GM08714 (cell line): Measurements from ENCODE around the gene CACNB4.

Source experiments
- H3K4me3 ChIP-seq: fragments of 200-500 bp; sonication (Bioruptor generic); 2 replicates; pipeline ENCODE4 v1.5.1; 2014; ENCODE audit warnings: mild to moderate bottlenecking, low read length, inconsistent platforms
- ZNF274 ChIP-seq: IDR thresholded peaks from 2 replicates; pipeline ENCODE4 v1.6.1; 2012; ENCODE audit warnings: mild to moderate bottlenecking, low read depth, low read length

The CACNB4 gene

GRCh38 chr2:152072011-152072410 lies 26.8 kb downstream of the CACNB4 start:
- H3K4me3 ChIP-seq: no peak overlapping the region
- TF ChIP-seq ZNF274: no peak

- H3K4me3 ChIP-seq: no peak overlapping the region
- no peak for TF ChIP-seq ZNF274
Observed at GRCh38 chr2:152071518-152071917, 27.3 kb downstream of the CACNB4 start.

DNA sequence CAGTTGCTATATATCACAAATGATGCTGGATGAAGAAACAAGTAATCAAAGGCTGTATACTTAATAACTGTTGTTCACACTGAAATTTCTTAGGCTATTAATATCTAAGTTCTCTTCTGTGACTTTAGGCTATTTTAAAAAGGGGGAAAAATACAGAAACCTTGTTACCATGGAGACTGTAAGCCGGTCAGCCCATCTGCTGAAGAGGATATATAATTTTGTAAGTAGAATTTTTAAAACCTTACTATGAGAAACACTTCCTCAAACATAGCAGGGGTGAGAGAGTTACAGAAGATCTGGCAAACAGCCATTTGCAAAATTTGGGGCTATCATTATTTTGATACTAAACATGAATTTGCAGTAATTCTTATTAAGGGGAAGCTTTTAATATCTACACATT lies 27.8 kb downstream of the CACNB4 start:
- no peak for TF ChIP-seq ZNF274
- no peak overlapping the region; the same call in 1 of the 2 replicates for H3K4me3 ChIP-seq

DNA sequence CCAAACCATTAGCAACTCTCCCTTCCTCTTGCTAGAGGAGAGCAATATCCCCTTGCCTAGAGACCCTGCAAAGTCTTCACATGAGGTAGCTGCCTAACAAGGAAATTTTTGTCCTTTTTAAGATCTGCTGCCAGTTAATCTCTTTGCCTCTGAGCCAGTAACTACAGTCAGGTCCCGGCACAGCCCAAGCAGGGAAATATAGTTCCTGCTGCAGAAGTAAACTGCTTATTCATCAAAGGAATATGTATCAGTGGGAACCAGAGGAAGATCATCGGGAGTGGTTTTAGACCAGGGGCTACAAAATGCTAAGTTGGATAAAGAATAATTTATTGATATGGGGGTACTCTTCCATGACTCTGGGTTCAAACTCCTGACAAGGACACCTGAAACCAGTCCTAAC lies 30.6 kb downstream of the CACNB4 start:
- no peak for TF ChIP-seq ZNF274
- H3K4me3 ChIP-seq: no peak overlapping the region

DNA sequence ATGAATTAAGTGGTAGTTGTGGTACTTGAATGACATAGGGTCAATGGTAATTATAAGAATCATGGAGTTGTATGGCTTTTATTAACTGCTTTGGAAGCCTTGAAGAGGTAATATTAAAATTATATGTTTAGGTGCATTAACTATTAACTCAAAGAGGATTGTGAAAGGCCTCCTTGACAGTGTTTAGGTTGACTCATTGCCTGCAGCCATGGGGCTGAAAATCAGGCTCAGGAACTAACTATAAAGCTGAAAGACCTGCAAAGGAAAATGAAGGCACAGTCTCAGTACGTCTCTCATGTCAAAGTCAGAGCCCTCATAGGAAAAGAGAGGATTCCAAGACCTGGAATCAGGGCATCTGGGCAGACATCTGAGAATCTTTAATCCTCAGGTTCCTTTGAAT lies 31.0 kb downstream of the CACNB4 start:
- no peak overlapping the region for H3K4me3 ChIP-seq
- no peak for TF ChIP-seq ZNF274

DNA sequence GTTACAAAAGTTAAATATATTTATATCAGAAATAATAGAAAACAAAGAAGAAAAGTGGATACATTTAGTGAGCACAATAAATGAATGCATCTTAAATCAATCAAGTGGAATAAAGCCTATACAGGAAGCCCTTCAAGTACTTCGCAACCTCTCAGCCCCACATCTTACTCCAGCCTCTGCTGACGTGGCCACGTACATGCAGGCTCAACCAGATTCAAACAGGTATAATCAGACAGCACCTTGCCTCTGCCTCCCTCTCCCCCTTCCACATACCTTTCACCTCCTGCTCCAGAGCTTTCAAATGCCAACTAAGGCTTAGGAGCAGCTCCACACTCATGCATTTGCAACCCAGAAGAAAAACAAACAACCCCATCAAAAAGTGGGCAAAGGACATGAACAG lies 32.9 kb downstream of the CACNB4 start:
- no peak overlapping the region; the same call in 1 of the 2 replicates for H3K4me3 ChIP-seq
- no peak for TF ChIP-seq ZNF274

DNA sequence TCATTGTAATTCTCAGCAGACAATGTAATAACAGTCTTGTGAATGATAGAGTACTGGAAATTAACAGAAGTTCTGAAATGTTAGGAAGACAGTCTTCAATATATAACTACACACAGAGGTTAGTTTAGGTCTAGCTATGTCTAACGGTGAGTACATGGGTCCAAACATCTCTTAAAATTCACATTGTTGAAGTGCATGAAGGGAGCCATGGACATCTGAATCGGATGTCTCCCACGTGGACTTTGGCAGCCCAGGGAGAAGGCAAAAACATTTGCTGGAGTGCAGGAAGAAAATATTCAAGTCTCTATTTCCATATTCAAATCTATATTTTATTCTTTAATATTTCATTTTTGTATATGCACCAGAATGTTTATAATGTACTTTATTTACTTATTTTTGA lies 34.8 kb downstream of the CACNB4 start:
- no peak for TF ChIP-seq ZNF274
- no peak overlapping the region for H3K4me3 ChIP-seq

GRCh38 chr2:152063325-152063924 lies 35.4 kb downstream of the CACNB4 start:
- H3K4me3 ChIP-seq: no peak overlapping the region
- TF ChIP-seq ZNF274: no peak

- H3K4me3 ChIP-seq: peak overlapping the region; percentile 35; the same call in 1 of the 2 replicates
- TF ChIP-seq ZNF274: no peak
Observed at GRCh38 chr2:152062125-152063091, 36.4 kb downstream of the CACNB4 start.

- no peak overlapping the region for H3K4me3 ChIP-seq
- no peak for TF ChIP-seq ZNF274
Observed at GRCh38 chr2:152061383-152061782, 37.5 kb downstream of the CACNB4 start.

- H3K4me3 ChIP-seq: no peak overlapping the region
- no peak for TF ChIP-seq ZNF274
Observed at GRCh38 chr2:152058655-152059054, 40.2 kb downstream of the CACNB4 start.

DNA sequence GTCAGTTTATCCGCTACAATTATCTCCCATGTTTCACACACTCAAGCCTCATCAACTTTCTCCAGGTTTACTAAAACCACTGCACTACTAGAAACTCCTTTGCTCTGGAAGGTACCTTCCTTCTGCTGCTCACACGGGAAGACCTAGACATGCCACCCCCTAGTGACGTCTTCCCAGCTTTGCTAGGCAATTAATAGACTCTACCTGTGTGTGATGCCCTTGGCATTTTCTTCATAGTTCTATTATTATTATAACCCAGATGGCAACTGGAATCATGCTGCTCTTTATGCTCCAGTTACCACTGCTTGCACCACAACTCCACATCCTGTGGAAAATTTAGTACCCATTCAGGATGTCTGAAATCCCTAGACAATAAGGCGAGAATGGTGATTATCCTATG lies 42.4 kb downstream of the CACNB4 start:
- H3K4me3 ChIP-seq: no peak overlapping the region
- TF ChIP-seq ZNF274: no peak

GRCh38 chr2:152055366-152056108 lies 43.3 kb downstream of the CACNB4 start:
- no peak for TF ChIP-seq ZNF274
- H3K4me3 ChIP-seq: no peak overlapping the region; the same call in 1 of the 2 replicates

DNA sequence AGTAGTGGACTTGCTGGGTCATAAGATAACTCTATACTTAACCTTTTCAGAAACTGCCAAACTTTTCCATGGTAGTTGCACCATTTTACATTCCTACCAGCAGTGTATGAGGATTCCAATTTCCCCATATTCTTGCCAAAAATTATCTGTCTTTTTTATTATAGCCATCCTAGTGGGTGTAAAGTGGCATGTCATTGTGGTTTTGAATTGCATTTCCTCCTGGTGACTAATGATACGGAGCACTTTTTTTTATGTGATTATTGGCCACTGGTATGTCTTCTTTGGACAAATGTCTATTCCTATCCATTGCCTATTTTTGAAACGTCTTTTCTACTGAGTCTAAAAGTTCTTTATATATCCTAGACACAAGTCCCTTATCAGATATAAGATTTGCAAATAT lies 44.3 kb downstream of the CACNB4 start:
- no peak for TF ChIP-seq ZNF274
- no peak overlapping the region for H3K4me3 ChIP-seq
